ENCODE measurements around the gene OTUB2.

The OTUB2 gene

GRCh38 chr14:94026173-94026888 is at the start of gene OTUB2:
TSS of gene OTUB2 (plus strand) at chr14:94026340. CDS start at chr14:94026538, 198 bp downstream.
- DNase-seq: peak; percentile 83 to 92 (median 87)

- no peak for DNase-seq
Observed at GRCh38 chr14:93976477-93977057, 49.6 kb upstream of the OTUB2 start, which contains the start of gene ASB2. TSS of gene ASB2 (minus strand) at chr14:93976570. CDS start at chr14:93964539, 12,031 bp downstream.

- no peak for DNase-seq
Observed at GRCh38 chr14:93977171-93977570, 49.0 kb upstream of the OTUB2 start.

- peak in 3 of 4 experiments; percentile 19 to 32 (median 31) for DNase-seq
Observed at GRCh38 chr14:93977790-93978581, 48.2 kb upstream of the OTUB2 start.

GRCh38 chr14:93978735-93979134 is 47.4 kb upstream of the OTUB2 start:
- DNase-seq: no peak

- DNase-seq: no peak
Observed at GRCh38 chr14:93980456-93981201, 45.5 kb upstream of the OTUB2 start.

GRCh38 chr14:93981316-93982229 is 44.6 kb upstream of the OTUB2 start:
- no peak for DNase-seq

- DNase-seq: no peak
Observed at GRCh38 chr14:93982230-93983007, 43.7 kb upstream of the OTUB2 start.

- DNase-seq: no peak
Observed at GRCh38 chr14:93984070-93984469, 42.1 kb upstream of the OTUB2 start.

GRCh38 chr14:93984987-93985410 is 41.1 kb upstream of the OTUB2 start:
- no peak for DNase-seq

- no peak for DNase-seq
Observed at GRCh38 chr14:93986955-93987354, 39.2 kb upstream of the OTUB2 start.

GRCh38 chr14:93987376-93987775 is 38.8 kb upstream of the OTUB2 start:
- no peak for DNase-seq

GRCh38 chr14:93987815-93988476 is 38.2 kb upstream of the OTUB2 start:
- DNase-seq: no peak

GRCh38 chr14:93989939-93990338 is 36.2 kb upstream of the OTUB2 start:
- no peak for DNase-seq

GRCh38 chr14:93991212-93991611 is 34.9 kb upstream of the OTUB2 start:
- DNase-seq: no peak

- no peak for DNase-seq
Observed at GRCh38 chr14:93991649-93992048, 34.5 kb upstream of the OTUB2 start.

- DNase-seq: no peak
Observed at GRCh38 chr14:93993382-93993781, 32.8 kb upstream of the OTUB2 start.

GRCh38 chr14:93994919-93995682 is 31.0 kb upstream of the OTUB2 start:
- peak in 1 of 4 experiments; percentile 22 for DNase-seq

- no peak for DNase-seq
Observed at GRCh38 chr14:93996130-93996695, 29.9 kb upstream of the OTUB2 start.

Data from activated naive CD4-positive, alpha-beta T cell (primary cell).